GM10266 (cell line): ENCODE data around the gene MOGAT2.
"Not testable (repeated sequence)": the region's sequence is repeated elsewhere in the genome, so short reads cannot be mapped to it uniquely, and the experiment has no call there.

Experiments used
- DNase-seq: peaks from one replicate; pipeline ENCODE4 v3.0.0; 2012; ENCODE audit errors: extremely low spot score
- TF ChIP-seq, protein P1 (sequence below): IDR thresholded peaks from 2 replicates; pipeline ENCODE4 v1.5.1; 2012; ENCODE audit warnings: mild to moderate bottlenecking, low read depth; ENCODE audit not compliant: control insufficient read depth, insufficient read depth; ENCODE audit errors: missing control alignments

The MOGAT2 gene

DNA sequence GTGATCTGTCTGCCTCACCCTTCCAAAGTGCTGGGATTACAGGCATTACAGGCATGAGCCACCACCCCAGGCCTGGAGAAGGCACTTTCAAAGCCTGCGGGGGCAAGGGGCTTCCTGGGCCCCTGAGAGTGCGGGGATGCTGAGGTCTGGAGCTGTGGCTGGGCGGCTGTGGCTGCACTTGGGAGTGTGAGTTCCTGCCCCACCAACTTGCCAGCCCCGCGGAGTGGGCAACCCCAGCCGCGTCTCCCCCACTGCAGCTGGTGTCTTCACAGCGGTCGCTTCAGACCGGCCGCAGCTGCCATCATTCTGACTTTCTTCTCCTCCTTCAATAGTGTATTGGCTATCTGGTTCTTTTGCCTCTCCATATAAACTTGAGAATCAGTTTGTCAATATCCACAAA lies 38.1 kb upstream of the MOGAT2 start:
- no peak for DNase-seq
- TF ChIP-seq, protein P1, sequence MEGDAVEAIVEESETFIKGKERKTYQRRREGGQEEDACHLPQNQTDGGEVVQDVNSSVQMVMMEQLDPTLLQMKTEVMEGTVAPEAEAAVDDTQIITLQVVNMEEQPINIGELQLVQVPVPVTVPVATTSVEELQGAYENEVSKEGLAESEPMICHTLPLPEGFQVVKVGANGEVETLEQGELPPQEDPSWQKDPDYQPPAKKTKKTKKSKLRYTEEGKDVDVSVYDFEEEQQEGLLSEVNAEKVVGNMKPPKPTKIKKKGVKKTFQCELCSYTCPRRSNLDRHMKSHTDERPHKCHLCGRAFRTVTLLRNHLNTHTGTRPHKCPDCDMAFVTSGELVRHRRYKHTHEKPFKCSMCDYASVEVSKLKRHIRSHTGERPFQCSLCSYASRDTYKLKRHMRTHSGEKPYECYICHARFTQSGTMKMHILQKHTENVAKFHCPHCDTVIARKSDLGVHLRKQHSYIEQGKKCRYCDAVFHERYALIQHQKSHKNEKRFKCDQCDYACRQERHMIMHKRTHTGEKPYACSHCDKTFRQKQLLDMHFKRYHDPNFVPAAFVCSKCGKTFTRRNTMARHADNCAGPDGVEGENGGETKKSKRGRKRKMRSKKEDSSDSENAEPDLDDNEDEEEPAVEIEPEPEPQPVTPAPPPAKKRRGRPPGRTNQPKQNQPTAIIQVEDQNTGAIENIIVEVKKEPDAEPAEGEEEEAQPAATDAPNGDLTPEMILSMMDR: no peak

DNA sequence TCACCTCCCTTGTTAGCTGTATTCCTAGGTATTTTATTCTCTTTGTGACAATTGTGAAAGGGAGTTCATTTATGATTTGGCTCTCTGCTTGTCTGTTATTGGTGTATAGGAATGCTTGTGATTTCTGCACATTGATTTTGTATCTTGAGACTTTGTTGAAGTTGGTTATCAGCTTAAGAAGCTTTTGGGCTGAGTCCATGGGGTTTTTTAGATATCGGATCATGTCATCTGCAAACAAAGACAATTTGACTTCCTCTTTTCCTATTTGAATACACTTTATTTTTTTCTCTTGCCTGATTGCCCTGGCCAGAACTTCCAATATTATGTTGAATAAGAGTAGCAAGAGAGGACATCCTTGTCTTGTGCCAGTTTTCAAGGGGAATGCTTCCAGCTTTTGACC lies 33.8 kb upstream of the MOGAT2 start:
- DNase-seq: not testable (repeated sequence)

DNA sequence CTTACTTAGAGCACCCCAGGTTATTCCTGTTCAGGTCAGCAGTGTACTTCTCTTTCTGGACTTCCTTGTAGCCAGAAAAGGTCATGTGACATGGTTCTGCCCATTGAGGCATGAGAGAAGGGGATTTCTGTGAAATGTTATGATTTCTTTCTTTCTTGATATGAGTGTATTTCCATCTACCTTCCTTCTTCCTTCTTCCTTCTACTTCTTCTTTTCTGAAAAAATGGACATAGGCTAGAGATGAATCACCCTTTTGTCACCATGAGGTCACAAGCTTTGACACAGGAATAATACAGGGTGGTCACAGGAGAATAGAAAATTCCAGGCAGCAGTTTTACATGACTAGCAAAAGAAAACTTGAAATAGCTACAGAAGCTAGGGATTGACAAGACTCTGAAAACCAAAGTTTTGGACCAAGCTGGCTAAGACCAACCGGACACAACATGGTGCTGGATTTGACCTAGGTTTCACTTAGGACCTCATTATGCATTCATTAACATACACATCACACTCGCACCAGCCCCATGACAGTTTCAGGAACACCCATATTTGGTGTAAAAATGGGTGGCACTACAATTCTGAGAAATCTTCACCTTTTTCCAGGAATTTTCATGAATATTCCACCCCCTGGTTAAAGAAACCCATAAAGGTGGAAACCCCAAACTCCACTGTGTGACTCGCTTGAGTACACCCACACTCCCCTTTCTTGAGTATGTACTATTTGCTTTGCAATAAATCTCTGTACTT lies 27.6 kb upstream of the MOGAT2 start:
- TF ChIP-seq, protein P1: no peak
- DNase-seq: no peak

DNA sequence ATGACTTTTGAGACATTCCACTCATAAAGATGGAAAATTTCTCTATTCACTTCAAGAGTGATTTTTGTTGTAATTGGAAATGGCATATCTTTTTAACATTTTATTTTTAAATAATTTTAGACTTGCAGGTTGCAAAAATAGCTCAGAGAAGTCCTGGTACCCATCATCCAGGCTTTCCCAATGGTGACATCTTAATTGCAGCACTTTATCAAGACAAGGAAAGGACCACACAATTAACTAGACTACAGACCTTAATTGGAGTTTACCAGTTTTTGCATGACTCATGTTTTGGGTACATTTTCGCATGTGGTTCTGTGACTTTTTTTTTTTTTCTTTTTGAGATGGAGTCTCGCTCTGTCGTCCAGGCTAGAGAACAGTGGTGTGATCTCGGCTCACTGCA lies 25.8 kb upstream of the MOGAT2 start:
- no peak for DNase-seq
- TF ChIP-seq, protein P1: no peak

DNA sequence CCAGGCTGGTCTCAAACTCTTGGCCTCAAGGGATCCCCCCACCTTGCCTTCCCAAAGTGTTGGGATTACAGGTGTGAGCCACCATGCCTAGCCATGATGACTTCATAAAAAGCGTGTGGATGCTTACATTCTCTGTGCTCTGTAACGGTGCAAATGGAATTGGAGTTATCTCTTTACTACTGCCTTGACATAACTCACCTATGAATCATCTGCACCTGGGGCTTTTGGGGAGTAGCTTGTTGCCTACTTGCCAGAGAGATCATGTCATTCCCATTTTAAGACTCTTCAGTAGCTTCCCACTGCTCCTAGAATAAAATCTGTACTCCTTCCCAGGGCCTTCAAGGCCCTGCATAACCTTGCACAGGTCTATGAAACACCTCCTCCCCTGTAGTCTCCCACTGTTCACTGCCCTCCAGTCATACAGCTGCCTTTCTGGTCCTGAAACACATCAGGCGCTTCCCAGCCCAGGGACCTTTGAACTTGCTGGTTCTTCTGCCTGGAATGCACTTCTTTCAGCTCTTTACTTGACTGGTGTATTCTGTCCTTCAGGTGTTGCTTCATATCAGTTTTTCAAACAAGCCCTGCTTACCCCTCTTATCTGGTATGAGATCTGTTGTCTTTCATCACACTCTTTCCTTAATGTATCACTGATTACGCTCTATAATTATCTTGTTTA lies 19.6 kb upstream of the MOGAT2 start:
- DNase-seq: no peak
- TF ChIP-seq, protein P1: no peak

DNA sequence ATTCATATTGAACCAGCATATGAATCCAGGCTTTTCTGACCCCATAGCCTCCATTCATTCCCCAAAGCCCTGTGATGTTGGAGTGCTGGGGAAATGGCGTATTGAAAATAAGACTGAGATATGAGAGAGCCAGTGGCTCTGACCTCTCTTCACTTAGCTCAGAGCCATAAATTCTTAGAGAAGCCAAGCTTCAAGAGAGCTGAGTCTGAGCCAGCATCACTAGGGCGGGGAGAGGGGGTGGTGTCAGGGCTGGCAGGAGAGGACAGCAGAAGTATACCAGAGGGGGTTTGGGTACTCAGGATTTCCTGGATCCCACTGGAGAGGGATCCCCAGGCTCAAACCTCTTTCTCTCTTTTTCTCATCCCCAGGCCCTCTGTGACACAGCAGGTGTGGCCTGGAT lies 16.7 kb upstream of the MOGAT2 start:
- no peak for DNase-seq
- TF ChIP-seq, protein P1: no peak

DNA sequence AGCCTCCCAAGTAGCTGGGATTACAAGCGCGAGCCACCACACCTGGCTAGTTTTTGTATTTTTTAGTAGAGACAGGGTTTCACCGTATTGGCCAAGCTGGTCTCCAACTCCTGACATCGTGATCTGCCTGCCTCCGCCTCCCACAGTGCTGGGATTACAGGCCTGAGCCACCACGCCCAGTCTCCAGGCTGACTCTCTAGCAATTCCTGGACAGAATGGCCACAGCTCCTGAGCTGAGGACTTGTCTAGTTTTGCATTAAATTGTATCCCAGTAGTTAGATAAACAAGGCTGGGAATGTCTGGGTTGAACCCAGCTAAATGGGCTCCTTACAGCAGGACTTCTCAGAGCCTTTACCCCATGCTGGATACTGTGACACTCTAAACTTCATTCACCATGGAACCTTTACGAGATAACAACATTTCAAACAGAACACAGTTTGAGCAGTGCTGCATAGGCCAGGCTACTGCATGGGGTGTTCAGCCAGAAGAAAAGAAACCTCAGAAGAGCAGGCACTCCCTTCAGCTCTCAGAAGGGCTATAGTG lies 13.9 kb upstream of the MOGAT2 start:
- no peak for DNase-seq
- TF ChIP-seq, protein P1: no peak
